ENCODE results near the gene GP5. TPM values are rescaled to one million over a fixed set of nuclear protein-coding genes. Genes with fewer than 3 reads are reported as not detected.

Gene GP5
- total RNA-seq, 1 experiment from 2014 or later: not detected

DNA sequence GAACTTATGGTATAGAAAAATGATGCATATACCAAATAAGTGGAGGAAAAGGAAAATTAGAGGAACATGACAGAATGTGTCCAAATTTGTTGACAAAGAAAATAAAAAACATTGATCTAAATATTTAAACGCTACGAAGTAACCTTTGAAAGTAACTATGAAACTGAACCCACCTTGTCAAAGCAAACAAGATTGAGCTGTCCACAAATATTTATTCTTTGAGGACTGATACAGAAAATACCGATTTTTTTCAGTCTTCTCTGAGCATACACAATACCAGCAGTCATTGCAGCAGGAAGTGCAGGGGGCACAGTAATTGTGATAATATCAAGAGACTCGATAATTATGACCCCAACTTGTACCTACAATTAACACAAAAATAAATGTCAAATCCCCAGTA is 47.7 kb upstream of the GP5 start:
- ChIA-PET POLR2A (ENCODE audit: unreplicated experiment) (no interaction called here), CTCF (interaction anchor here (1.0 to 1.3 kb wide), 3 partner anchors 16 to 147 kb away, joined by 3 to 4 read pairs (median 3); no protein-coding TSS in a partner anchor)
- H3K4me1 ChIP-seq (replicated peaks; ENCODE audit: insufficient read depth): no peaks in the 10 kb centered on the region
- H3K9me2 ChIP-seq (ENCODE audit: insufficient read depth): no peaks in the 10 kb centered on the region
- intact Hi-C loops (cut with micrococcal nuclease; ENCODE audit: unreplicated experiment): no loop called here
- peaks cover 75% of the 10 kb centered on the region for H3F3A ChIP-seq (ENCODE audit: insufficient read depth, low read depth)
- no peaks in the 10 kb centered on the region for H3K27me3 ChIP-seq (ENCODE audit: insufficient read depth, low read depth)
- peaks cover 16% of the 10 kb centered on the region for H4K20me1 ChIP-seq (ENCODE audit: insufficient read depth)
- H3K79me2 ChIP-seq (ENCODE audit: low read depth): peaks cover under 1% of the 10 kb centered on the region; the same call in 1 of the 2 replicates
- H2AFZ ChIP-seq: no peak overlapping the region
- H3K9me3 ChIP-seq (ENCODE audit: insufficient read depth, low read depth): no peaks in the 10 kb centered on the region
- H3K4me2 ChIP-seq: no peak overlapping the region
- TF ChIP-seq, protein P1, sequence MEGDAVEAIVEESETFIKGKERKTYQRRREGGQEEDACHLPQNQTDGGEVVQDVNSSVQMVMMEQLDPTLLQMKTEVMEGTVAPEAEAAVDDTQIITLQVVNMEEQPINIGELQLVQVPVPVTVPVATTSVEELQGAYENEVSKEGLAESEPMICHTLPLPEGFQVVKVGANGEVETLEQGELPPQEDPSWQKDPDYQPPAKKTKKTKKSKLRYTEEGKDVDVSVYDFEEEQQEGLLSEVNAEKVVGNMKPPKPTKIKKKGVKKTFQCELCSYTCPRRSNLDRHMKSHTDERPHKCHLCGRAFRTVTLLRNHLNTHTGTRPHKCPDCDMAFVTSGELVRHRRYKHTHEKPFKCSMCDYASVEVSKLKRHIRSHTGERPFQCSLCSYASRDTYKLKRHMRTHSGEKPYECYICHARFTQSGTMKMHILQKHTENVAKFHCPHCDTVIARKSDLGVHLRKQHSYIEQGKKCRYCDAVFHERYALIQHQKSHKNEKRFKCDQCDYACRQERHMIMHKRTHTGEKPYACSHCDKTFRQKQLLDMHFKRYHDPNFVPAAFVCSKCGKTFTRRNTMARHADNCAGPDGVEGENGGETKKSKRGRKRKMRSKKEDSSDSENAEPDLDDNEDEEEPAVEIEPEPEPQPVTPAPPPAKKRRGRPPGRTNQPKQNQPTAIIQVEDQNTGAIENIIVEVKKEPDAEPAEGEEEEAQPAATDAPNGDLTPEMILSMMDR (conservative IDR thresholded peaks at IDR 0.05): no peak
- no peak for TF ChIP-seq EZH2 (IDR thresholded peaks at IDR 0.05; ENCODE audit: low read depth)
- no TSS peak for BruUV-seq (replicated peaks)
- H3K36me3 ChIP-seq (ENCODE audit: low read depth): peaks cover 77% of the 10 kb centered on the region
- no peak for DNase-seq
- H3K27ac ChIP-seq: no peak overlapping the region
- H3K4me3 ChIP-seq: no peak overlapping the region

DNA sequence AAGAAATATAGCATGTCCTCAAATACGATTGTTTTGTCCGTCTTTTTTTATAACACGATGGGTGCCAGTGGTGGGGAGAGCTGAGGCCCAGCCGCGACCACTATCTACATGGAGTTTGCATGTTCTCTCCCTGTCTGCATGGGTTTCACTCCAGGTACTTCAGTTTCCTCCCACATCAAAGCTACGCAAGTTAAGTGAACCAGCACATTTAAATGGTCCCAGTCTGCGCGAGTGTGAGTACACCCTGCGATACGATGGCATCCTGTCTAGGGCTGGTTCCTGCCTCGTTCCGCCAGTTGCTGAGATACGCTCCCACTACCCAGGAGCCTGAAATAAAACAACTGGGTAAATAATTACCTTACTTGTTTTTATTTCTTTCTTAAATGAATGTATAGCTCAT is 47.1 kb upstream of the GP5 start:
- H3K4me2 ChIP-seq: no peak overlapping the region
- no peak overlapping the region for H2AFZ ChIP-seq
- H3K27me3 ChIP-seq (ENCODE audit: insufficient read depth, low read depth): no peaks in the 10 kb centered on the region
- TF ChIP-seq, protein P1 (conservative IDR thresholded peaks at IDR 0.05): no peak
- no peak for TF ChIP-seq EZH2 (IDR thresholded peaks at IDR 0.05; ENCODE audit: low read depth)
- H3K9me3 ChIP-seq (ENCODE audit: insufficient read depth, low read depth): no peaks in the 10 kb centered on the region
- no peaks in the 10 kb centered on the region for H3K4me1 ChIP-seq (replicated peaks; ENCODE audit: insufficient read depth)
- no peaks in the 10 kb centered on the region for H3K9me2 ChIP-seq (ENCODE audit: insufficient read depth)
- H3K27ac ChIP-seq: no peak overlapping the region
- no peak for DNase-seq
- H3K36me3 ChIP-seq (ENCODE audit: low read depth): peaks cover 75% of the 10 kb centered on the region
- no peak overlapping the region for H3K4me3 ChIP-seq
- intact Hi-C loops (cut with micrococcal nuclease; ENCODE audit: unreplicated experiment): no loop called here
- peaks cover 75% of the 10 kb centered on the region for H3F3A ChIP-seq (ENCODE audit: insufficient read depth, low read depth)
- POLR2A ChIA-PET (ENCODE audit: unreplicated experiment): no interaction called here
- H4K20me1 ChIP-seq (ENCODE audit: insufficient read depth): peaks cover 18% of the 10 kb centered on the region
- CTCF ChIA-PET: interaction anchor here (1.0 kb wide), 1 partner anchor 147 kb away, joined by 4 read pairs; no protein-coding TSS in a partner anchor
- H3K79me2 ChIP-seq (ENCODE audit: low read depth): peaks cover 6% of the 10 kb centered on the region; the same call in 1 of the 2 replicates
- no TSS peak for BruUV-seq (replicated peaks)

DNA sequence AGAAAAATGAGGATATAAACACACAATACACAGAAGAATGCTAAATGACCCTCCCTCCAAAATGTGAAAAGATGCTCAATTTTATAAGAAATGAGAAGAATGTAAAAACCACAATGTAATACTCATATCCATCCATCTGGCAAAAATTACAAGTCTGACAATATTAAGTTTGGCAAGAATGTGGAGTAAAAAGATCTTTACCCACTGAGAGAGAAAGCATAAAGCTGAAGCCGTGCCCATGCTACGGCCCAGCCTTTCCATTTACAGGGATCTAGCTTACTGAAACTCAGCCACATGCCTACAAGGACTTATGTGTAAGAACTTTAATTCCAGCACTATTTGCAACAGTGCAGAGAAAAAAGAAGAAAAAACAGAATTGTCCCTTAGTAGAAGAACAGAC is 44.8 kb upstream of the GP5 start:
- no peak for DNase-seq
- Histone ChIP-seq H3K27ac (0 out of 2 replicates have a peak overlapping the region, but pooled peaks have one; percentile 0), H3K79me2 (ENCODE audit: low read depth) (peaks cover 6% of the 10 kb centered on the region; the same call in 1 of the 2 replicates), H4K20me1 (ENCODE audit: insufficient read depth) (peaks cover 18% of the 10 kb centered on the region), H2AFZ (no peak overlapping the region), H3K36me3 (ENCODE audit: low read depth) (peaks cover 78% of the 10 kb centered on the region), H3F3A (ENCODE audit: insufficient read depth, low read depth) (peaks cover 85% of the 10 kb centered on the region), H3K9me3 (ENCODE audit: insufficient read depth, low read depth) (no peaks in the 10 kb centered on the region), H3K9me2 (ENCODE audit: insufficient read depth) (no peaks in the 10 kb centered on the region), H3K27me3 (ENCODE audit: insufficient read depth, low read depth) (no peaks in the 10 kb centered on the region), H3K4me1 (replicated peaks; ENCODE audit: insufficient read depth) (no peaks in the 10 kb centered on the region), H3K4me2 (no peak overlapping the region), H3K4me3 (no peak overlapping the region)
- intact Hi-C loops (cut with micrococcal nuclease; ENCODE audit: unreplicated experiment): loop anchor here (2.0 kb wide), 1 partner anchor 19 kb away; no protein-coding TSS in a partner anchor
- no TSS peak for BruUV-seq (replicated peaks)
- CTCF ChIA-PET: no interaction called here
- TF ChIP-seq, protein P1 (conservative IDR thresholded peaks at IDR 0.05): no peak
- no peak for TF ChIP-seq EZH2 (IDR thresholded peaks at IDR 0.05; ENCODE audit: low read depth)
- POLR2A ChIA-PET (ENCODE audit: unreplicated experiment): no interaction called here
